Measurements from ENCODE around the gene FXYD4.

- no peak for TF ChIP-seq CTCF (IDR thresholded peaks at IDR 0.05)
- no peak for TF ChIP-seq POLR2AphosphoS5 (IDR thresholded peaks at IDR 0.05)
These were observed 28.9 kb upstream of the FXYD4 start for GRCh38 chr10:43342279-43343125.

Measured in sigmoid colon (tissue), 4 donors.